GM23338 (cell line): Measurements from ENCODE around the gene TAF3. TPM values are rescaled to one million over a fixed set of nuclear protein-coding genes. Genes with fewer than 3 reads are reported as not detected.
"Not testable (repeated sequence)": the region's sequence is repeated elsewhere in the genome, so short reads cannot be mapped to it uniquely, and the experiment has no call there.

Source experiments
- ATAC-seq: fragments of 200-7000 bp; cut with Tn5 transposase; 3 replicates; pipeline ENCODE4 v1.9.1; 2020
- DNase-seq: peaks from one replicate; pipeline ENCODE4 v3.0.0-alpha.2; 2015; ENCODE audit warnings: low spot score
- H2AFZ ChIP-seq: fragments of 200-600 bp; sonication (generic); 2 replicates; pipeline ENCODE4 v1.8.0; 2016; ENCODE audit warnings: antibody characterized with exemption, mild to moderate bottlenecking, moderate library complexity
- H3F3A ChIP-seq: fragments of 200-600 bp; sonication (generic); replicated peaks from 2 replicates; pipeline ENCODE4 v1.8.0; 2017; ENCODE audit warnings: antibody characterized with exemption, mixed run types, low read depth
- H3K27ac ChIP-seq: fragments of 200-600 bp; sonication (generic); 2 replicates; pipeline ENCODE4 v1.6.1; 2016; ENCODE audit warnings: low read depth
- H3K27me3 ChIP-seq: fragments of 200-600 bp; sonication (generic); 2 replicates; pipeline ENCODE4 v1.8.0; 2016; ENCODE audit warnings: mild to moderate bottlenecking, mixed run types, moderate library complexity; ENCODE audit not compliant: insufficient read depth
- H3K36me3 ChIP-seq: fragments of 200-600 bp; sonication (generic); 2 replicates; pipeline ENCODE4 v1.8.0; 2016; ENCODE audit warnings: mild to moderate bottlenecking; ENCODE audit not compliant: insufficient read depth
- H3K4me1 ChIP-seq: fragments of 200-600 bp; sonication (generic); 2 replicates; pipeline ENCODE4 v1.8.0; 2016; ENCODE audit warnings: mild to moderate bottlenecking, moderate library complexity; ENCODE audit not compliant: insufficient read depth
- H3K4me2 ChIP-seq: fragments of 200-600 bp; sonication (generic); 2 replicates; pipeline ENCODE4 v1.7.1; 2017; ENCODE audit warnings: mixed run types
- H3K4me3 ChIP-seq: fragments of 200-600 bp; sonication (generic); 2 replicates; pipeline ENCODE4 v1.6.1; 2016; ENCODE audit warnings: mixed run types
- H3K79me2 ChIP-seq: fragments of 200-600 bp; sonication (generic); replicated peaks from 2 replicates; pipeline ENCODE4 v1.8.0; 2017; ENCODE audit warnings: mild to moderate bottlenecking; ENCODE audit not compliant: insufficient read depth
- H3K9me2 ChIP-seq: fragments of 200-600 bp; sonication (generic); 2 replicates; pipeline ENCODE4 v1.8.0; 2017; ENCODE audit not compliant: insufficient read depth
- H4K20me1 ChIP-seq: fragments of 200-600 bp; sonication (generic); replicated peaks from 2 replicates; pipeline ENCODE4 v1.8.0; 2017; ENCODE audit warnings: mild to moderate bottlenecking; ENCODE audit not compliant: insufficient read depth
- H3K27ac Mint-ChIP-seq: 2 replicates; pipeline ENCODE4 v1.8.0; 2020; ENCODE audit warnings: inconsistent platforms, mild to moderate bottlenecking, moderate library complexity, mixed read lengths
- H3K27me3 Mint-ChIP-seq: 3 replicates; pipeline ENCODE4 v1.8.0; 2022; ENCODE audit warnings: low read depth, mild to moderate bottlenecking, moderate library complexity, mixed read lengths, inconsistent platforms; ENCODE audit not compliant: insufficient read depth, poor library complexity
- H3K36me3 Mint-ChIP-seq: 3 replicates; pipeline ENCODE4 v1.8.0; 2021; ENCODE audit warnings: low read depth, mild to moderate bottlenecking, inconsistent platforms, moderate library complexity, mixed read lengths
- H3K4me1 Mint-ChIP-seq: 3 replicates; pipeline ENCODE4 v1.8.0; 2020; ENCODE audit warnings: mild to moderate bottlenecking, inconsistent platforms, mixed read lengths
- H3K4me3 Mint-ChIP-seq: 3 replicates; pipeline ENCODE4 v1.8.0; 2021; ENCODE audit warnings: moderate library complexity, mild to moderate bottlenecking, inconsistent platforms, mixed read lengths
- H3K9me3 Mint-ChIP-seq: 3 replicates; pipeline ENCODE4 v1.8.0; 2020; ENCODE audit warnings: moderate library complexity, mild to moderate bottlenecking, inconsistent platforms, mixed read lengths
- ETS1 ChIP-seq: IDR thresholded peaks from 2 replicates; pipeline ENCODE4 v1.6.1; 2016; ENCODE audit warnings: antibody characterized with exemption
- EZH2 ChIP-seq: fragments of 200-600 bp; sonication (generic); IDR thresholded peaks from one replicate; pipeline ENCODE4 v1.8.0; 2017; ENCODE audit warnings: antibody characterized with exemption, mild to moderate bottlenecking, low read depth; ENCODE audit not compliant: unreplicated experiment
- EZH2phosphoT487 ChIP-seq: fragments of 200-600 bp; sonication (generic); IDR thresholded peaks from one replicate; pipeline ENCODE4 v1.8.1; 2018; ENCODE audit warnings: antibody characterized with exemption; ENCODE audit not compliant: unreplicated experiment
- JUNB ChIP-seq: IDR thresholded peaks from one replicate; pipeline ENCODE4 v1.6.1; 2016; ENCODE audit warnings: antibody characterized with exemption; ENCODE audit not compliant: unreplicated experiment
- POLR2AphosphoS5 ChIP-seq: IDR thresholded peaks from 2 replicates; pipeline ENCODE4 v1.6.1; 2016; ENCODE audit warnings: antibody characterized with exemption, low read depth
- ZNF462 ChIP-seq: fragments of 250-450 bp; sonication (Bioruptor Pico); IDR thresholded peaks from 2 replicates; pipeline ENCODE4 v1.5.0; 2020; ENCODE audit warnings: mild to moderate bottlenecking, moderate library complexity
- polyA plus RNA-seq: library from polyadenylated mRNA; unstranded; fragments of >200 nt; fragmentation: Nextera tagmentation; extraction: Ambion mirVana; gene quantifications from 2 replicates; pipeline ENCODE4 v1.2.1, GENCODE V29; 2016
- total RNA-seq: library from RNA; depleted of rRNA; stranded (reverse); fragments of >200 nt; shearing (Covaris generic); gene quantifications from 2 replicates; pipeline ENCODE4 v1.2.3, GENCODE V29; 2014

Gene TAF3
- total and polyA plus RNA-seq, 2 experiments from 2014 or later = 6.4 to 15.2 TPM

GRCh38 chr10:8026349-8027259 lies 208.3 kb downstream of the TAF3 start:
- H3K9me2 ChIP-seq = no peaks in the 10 kb centered on the region
- Mint-ChIP-seq H3K9me3 (no peaks in the 10 kb centered on the region), H3K27ac (no peak overlapping the region), H3K36me3 (no peaks in the 10 kb centered on the region), H3K4me3 (no peak overlapping the region), H3K4me1 (peaks cover 2% of the 10 kb centered on the region; the same call in 1 of the 3 replicates), H3K27me3 (peaks cover 5% of the 10 kb centered on the region)
- no peaks in the 10 kb centered on the region for H3F3A ChIP-seq
- ATAC-seq = peak; percentile 75
- no peaks in the 10 kb centered on the region for H4K20me1 ChIP-seq
- H3K27me3 ChIP-seq = peaks cover 14% of the 10 kb centered on the region
- H3K27ac ChIP-seq = no peak overlapping the region
- no peak overlapping the region for H3K4me2 ChIP-seq
- no peaks in the 10 kb centered on the region for H3K79me2 ChIP-seq
- H3K36me3 ChIP-seq = no peaks in the 10 kb centered on the region
- peak overlapping the region; percentile 75 for H2AFZ ChIP-seq
- peak; percentile 56 for DNase-seq
- no peak overlapping the region for H3K4me3 ChIP-seq
- TF ChIP-seq POLR2AphosphoS5 = no peak
- no peaks in the 10 kb centered on the region for H3K4me1 ChIP-seq

GRCh38 chr10:8031211-8031610 lies 212.9 kb downstream of the TAF3 start:
- H2AFZ ChIP-seq, H3K27ac ChIP-seq, H3K9me3 Mint-ChIP-seq, H3K4me3 ChIP-seq, H3K4me2 ChIP-seq, H3K36me3 Mint-ChIP-seq, H3F3A ChIP-seq, H3K9me2 ChIP-seq, H3K79me2 ChIP-seq, H3K36me3 ChIP-seq, H3K4me3 Mint-ChIP-seq, ATAC-seq, H3K27ac Mint-ChIP-seq, DNase-seq, H4K20me1 ChIP-seq: not testable (repeated sequence)
- Mint-ChIP-seq H3K4me1 (peaks cover 13% of the 10 kb centered on the region), H3K27me3 (peaks cover 47% of the 10 kb centered on the region)
- H3K27me3 ChIP-seq = peaks cover 60% of the 10 kb centered on the region
- peaks cover 11% of the 10 kb centered on the region for H3K4me1 ChIP-seq

GRCh38 chr10:8032558-8032957 lies 214.3 kb downstream of the TAF3 start:
- Histone ChIP-seq H2AFZ (no peak overlapping the region), H3K79me2 (no peaks in the 10 kb centered on the region), H3K36me3 (no peaks in the 10 kb centered on the region), H3K27me3 (peaks cover 73% of the 10 kb centered on the region), H4K20me1 (peaks cover 9% of the 10 kb centered on the region), H3K9me2 (no peaks in the 10 kb centered on the region), H3K4me2 (no peak overlapping the region), H3F3A (no peaks in the 10 kb centered on the region), H3K4me1 (peaks cover 23% of the 10 kb centered on the region), H3K4me3 (no peak overlapping the region), H3K27ac (no peak overlapping the region)
- DNase-seq (no peak), ATAC-seq (no peak)
- Mint-ChIP-seq H3K9me3 (no peaks in the 10 kb centered on the region; the same call in 2 of the 3 replicates), H3K27ac (no peak overlapping the region), H3K27me3 (peaks cover 60% of the 10 kb centered on the region), H3K4me1 (peaks cover 16% of the 10 kb centered on the region), H3K36me3 (no peaks in the 10 kb centered on the region), H3K4me3 (no peak overlapping the region)
- TF ChIP-seq EZH2phosphoT487 (no peak), ZNF462 (no peak), JUNB (no peak), ETS1 (no peak), EZH2 (no peak)
